ENCODE measurements around the gene ADAMTS17. TPM values are rescaled to one million over a fixed set of nuclear protein-coding genes. Genes with fewer than 3 reads are reported as not detected.
"Not testable (repeated sequence)": the region's sequence is repeated elsewhere in the genome, so short reads cannot be mapped to it uniquely, and the experiment has no call there.

Gene ADAMTS17
- total and polyA plus RNA-seq, 8 donors: 0.31 to 14.3 (median 6.3) TPM

DNA sequence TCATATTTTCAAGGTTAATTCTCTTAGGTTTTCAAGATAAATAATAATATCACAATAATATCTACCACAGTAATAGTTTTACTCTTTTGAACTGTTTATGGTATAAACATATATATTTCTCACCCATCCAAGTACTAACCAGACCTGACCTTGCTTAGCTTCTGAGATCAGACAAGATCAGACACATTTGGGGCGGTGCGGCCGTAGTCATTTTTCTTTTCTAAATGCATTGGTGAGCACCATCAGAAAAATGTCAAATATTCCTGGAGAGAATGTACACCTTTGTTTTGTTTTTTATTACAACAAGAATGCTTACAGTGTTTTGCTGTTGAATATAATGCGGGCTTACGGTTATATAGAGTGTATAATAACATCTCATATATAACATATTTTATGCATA lies 267.8 kb downstream of the ADAMTS17 start:
- Histone ChIP-seq H3K4me3 (no peak overlapping the region), H3K36me3 (no peaks in the 10 kb centered on the region), H3K27me3 (no peaks in the 10 kb centered on the region), H3K9me3 (peaks cover 0 to 6% (median 2%) of the 10 kb centered on the region in 4 donors), H3K27ac (no peak overlapping the region), H3K4me1 (no peaks in the 10 kb centered on the region)
- WGBS, 5 donors: 86 to 99% (median 96%) methylated on average over 5 of the region's 5 CpGs
- no peak for TF ChIP-seq EP300 (IDR thresholded peaks at IDR 0.05)
- TF ChIP-seq, protein P1, sequence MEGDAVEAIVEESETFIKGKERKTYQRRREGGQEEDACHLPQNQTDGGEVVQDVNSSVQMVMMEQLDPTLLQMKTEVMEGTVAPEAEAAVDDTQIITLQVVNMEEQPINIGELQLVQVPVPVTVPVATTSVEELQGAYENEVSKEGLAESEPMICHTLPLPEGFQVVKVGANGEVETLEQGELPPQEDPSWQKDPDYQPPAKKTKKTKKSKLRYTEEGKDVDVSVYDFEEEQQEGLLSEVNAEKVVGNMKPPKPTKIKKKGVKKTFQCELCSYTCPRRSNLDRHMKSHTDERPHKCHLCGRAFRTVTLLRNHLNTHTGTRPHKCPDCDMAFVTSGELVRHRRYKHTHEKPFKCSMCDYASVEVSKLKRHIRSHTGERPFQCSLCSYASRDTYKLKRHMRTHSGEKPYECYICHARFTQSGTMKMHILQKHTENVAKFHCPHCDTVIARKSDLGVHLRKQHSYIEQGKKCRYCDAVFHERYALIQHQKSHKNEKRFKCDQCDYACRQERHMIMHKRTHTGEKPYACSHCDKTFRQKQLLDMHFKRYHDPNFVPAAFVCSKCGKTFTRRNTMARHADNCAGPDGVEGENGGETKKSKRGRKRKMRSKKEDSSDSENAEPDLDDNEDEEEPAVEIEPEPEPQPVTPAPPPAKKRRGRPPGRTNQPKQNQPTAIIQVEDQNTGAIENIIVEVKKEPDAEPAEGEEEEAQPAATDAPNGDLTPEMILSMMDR (IDR thresholded peaks at IDR 0.05): no peak
- TF ChIP-seq POLR2AphosphoS5 (IDR thresholded peaks at IDR 0.05): no peak
- no peak for TF ChIP-seq POLR2A (IDR thresholded peaks at IDR 0.05)
- DNase-seq: no peak
- intact Hi-C loops (cut with DNase I; ENCODE audit: low total_unique reads): no loop called here

DNA sequence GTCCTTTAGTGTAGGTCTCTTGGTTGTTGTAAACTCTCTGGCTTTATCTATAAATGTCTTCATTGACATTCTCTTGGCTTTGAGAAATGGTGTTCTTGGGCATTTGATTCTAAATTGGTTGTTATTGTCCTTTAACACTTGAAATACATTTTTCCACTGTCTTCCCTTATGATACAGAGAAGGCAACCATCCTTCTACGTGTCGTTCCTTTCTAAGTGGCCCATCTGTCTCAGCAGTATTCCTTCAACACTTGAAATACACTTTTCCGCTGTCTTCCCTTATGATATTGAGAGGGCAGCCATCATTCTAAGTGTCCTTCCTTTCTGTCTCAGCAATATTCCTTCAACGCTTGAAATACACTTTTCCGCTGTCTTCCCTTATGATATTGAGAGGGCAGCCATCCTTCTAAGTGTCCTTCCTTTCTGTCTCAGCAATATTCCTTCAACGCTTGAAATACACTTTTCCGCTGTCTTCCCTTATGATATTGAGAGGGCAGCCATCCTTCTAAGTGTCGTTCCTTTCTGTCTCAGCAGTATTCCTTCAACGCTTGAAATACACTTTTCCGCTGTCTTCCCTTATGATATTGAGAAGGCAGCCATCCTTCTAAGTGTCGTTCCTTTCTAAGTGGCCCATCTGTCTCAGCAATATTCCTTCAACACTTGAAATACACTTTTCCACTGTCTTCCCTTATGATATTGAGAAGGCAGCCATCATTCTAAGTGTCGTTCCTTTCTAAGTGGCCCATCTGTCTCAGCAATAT lies 275.1 kb downstream of the ADAMTS17 start:
- H3K4me1 ChIP-seq; DNase-seq; intact Hi-C loops (cut with DNase I; ENCODE audit: low total_unique reads); H3K36me3 ChIP-seq; H3K27ac ChIP-seq; H3K4me3 ChIP-seq; H3K9me3 ChIP-seq; H3K27me3 ChIP-seq: not testable (repeated sequence)
- WGBS, 5 donors: 77 to 86% (median 84%) methylated on average over 9 to 10 of the region's 12 CpGs

DNA sequence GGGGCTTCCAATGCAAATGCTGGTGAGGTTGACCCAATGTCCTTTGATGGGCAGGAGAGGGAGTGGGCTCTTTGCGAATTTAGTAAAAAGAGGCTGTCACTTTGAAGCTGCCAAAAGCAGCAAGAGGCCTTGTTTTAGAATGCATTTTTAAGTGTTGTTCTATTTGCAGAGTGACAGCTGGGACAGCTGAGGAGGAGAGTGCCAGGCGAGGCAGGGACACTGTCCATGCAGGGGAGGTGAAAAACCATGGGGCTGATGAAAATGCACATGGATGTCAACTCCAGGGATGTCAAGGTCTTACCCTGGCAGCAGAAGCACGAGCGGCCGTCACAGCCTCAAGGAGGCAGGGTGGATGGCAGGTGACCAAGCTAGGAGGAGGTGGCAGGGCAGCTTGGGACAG lies 279.8 kb downstream of the ADAMTS17 start:
- WGBS, 5 donors: 63 to 91% (median 79%) methylated on average over 5 of the region's 5 CpGs
- no peak overlapping the region for H3K4me3 ChIP-seq
- H3K36me3 ChIP-seq: no peaks in the 10 kb centered on the region
- H3K27me3 ChIP-seq: no peaks in the 10 kb centered on the region
- no peak for DNase-seq
- H3K4me1 ChIP-seq: peaks cover 0 to 10% (median 0%) of the 10 kb centered on the region in 4 donors
- intact Hi-C loops (cut with DNase I; ENCODE audit: low total_unique reads): no loop called here
- no peaks in the 10 kb centered on the region for H3K9me3 ChIP-seq
- no peak overlapping the region for H3K27ac ChIP-seq
- TF ChIP-seq, protein P1 (IDR thresholded peaks at IDR 0.05): no peak
- no peak for TF ChIP-seq POLR2A (IDR thresholded peaks at IDR 0.05)
- TF ChIP-seq EP300 (IDR thresholded peaks at IDR 0.05): no peak
- no peak for TF ChIP-seq POLR2AphosphoS5 (IDR thresholded peaks at IDR 0.05)

DNA sequence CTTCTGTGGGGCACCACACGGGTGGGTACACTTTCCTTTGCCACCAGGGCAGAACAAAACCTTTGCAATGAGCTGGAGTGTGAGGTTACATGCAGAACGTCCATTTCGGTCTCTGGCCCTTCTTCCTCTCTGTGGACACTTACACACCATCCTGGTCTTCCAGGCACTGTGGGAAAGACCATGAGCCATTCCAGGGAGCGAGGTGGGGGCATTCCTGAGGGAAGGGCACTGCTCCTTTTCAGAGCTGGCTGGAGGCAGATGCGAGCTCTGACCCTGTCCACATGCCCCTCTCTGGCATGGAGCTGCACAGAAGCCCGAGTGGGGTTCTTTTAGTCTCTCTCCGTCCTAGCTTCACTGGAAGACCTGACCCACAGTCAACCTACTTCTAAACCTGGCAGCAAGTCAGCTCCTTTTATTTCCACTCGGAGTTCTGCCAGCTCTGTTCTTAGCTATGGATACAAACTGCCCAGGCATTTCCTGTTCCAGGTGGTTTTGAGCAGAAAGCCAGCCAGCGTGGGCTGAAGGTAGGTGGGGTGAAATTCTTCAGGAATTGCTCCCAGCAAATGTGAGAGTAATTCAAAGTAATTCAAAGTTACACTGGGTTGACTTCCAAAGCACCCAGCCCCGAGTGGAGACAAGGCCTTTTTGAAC lies 281.4 kb downstream of the ADAMTS17 start:
- Histone ChIP-seq H3K36me3 (no peaks in the 10 kb centered on the region), H3K4me1 (peaks cover 0 to 10% (median 0%) of the 10 kb centered on the region in 4 donors), H3K27ac (no peak overlapping the region), H3K27me3 (no peaks in the 10 kb centered on the region), H3K9me3 (no peaks in the 10 kb centered on the region), H3K4me3 (no peak overlapping the region)
- TF ChIP-seq POLR2AphosphoS5 (IDR thresholded peaks at IDR 0.05) (no peak), POLR2A (IDR thresholded peaks at IDR 0.05) (no peak), EP300 (IDR thresholded peaks at IDR 0.05) (no peak)
- TF ChIP-seq, protein P1 (IDR thresholded peaks at IDR 0.05): no peak
- 51 to 64% (median 58%) methylated on average over 6 to 10 of the region's 10 CpGs for WGBS, 5 donors
- peak; percentile 31 to 55 for DNase-seq
- intact Hi-C loops (cut with DNase I; ENCODE audit: low total_unique reads): no loop called here

DNA sequence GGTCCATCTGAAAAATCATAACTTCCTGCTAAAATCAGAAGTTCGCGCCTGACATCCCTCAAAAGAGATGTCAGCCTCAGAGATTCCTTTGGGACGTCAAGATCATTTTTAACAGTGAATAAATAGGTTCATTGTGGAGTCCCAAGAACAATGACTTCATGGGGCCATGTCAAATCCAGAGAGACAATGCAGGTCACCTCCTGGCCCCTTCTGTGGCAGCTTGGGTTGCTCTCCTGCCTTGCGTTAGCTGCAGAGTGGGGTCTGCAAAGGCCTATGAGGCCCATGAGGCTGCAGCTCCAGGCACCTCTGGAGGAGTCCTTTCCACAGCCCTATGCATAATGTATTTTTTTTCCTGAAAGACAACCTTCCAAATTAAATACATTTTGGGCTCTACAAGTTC lies 282.3 kb downstream of the ADAMTS17 start:
- H3K27ac ChIP-seq: no peak overlapping the region
- no peak for DNase-seq
- no peak for TF ChIP-seq POLR2AphosphoS5 (IDR thresholded peaks at IDR 0.05)
- TF ChIP-seq, protein P1 (IDR thresholded peaks at IDR 0.05): no peak
- TF ChIP-seq POLR2A (IDR thresholded peaks at IDR 0.05): no peak
- TF ChIP-seq EP300 (IDR thresholded peaks at IDR 0.05): no peak
- no peaks in the 10 kb centered on the region for H3K27me3 ChIP-seq
- intact Hi-C loops (cut with DNase I; ENCODE audit: low total_unique reads): no loop called here
- WGBS, 5 donors: 93 to 97% (median 95%) methylated on average over 4 of the region's 4 CpGs
- no peaks in the 10 kb centered on the region for H3K36me3 ChIP-seq
- peaks cover 0 to 10% (median 0%) of the 10 kb centered on the region in 4 donors for H3K4me1 ChIP-seq
- no peaks in the 10 kb centered on the region for H3K9me3 ChIP-seq
- no peak overlapping the region for H3K4me3 ChIP-seq
